DLD1 (cell line): ENCODE results near the gene UNC5B.

Source experiments
- in situ Hi-C: cut with HindIII; loops from 2 replicates; pipeline ENCODE4 v1.10.0; 2017; ENCODE audit warnings: low sequenced_read_pairs

Gene UNC5B

DNA sequence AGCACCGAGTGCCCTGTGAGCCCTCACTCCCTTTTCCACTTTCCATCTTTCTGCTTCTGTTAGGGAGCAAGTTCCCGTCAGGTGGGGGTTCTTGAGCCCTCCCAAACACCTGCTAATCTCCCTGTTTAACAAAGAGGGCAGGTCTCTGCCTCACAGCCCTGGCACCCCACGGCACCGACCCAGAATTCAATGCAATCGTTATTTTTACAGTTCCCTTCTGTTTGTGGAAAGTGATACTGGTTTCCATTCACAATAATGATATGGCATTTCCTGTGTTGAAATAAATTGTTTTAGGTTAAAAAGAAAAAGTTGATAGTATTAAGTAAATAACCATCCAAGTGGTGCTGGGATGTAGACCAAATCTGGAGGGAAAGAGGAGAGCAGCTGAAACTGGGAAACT lies 67.8 kb downstream of the UNC5B start:
- in situ Hi-C loops = no loop called here

DNA sequence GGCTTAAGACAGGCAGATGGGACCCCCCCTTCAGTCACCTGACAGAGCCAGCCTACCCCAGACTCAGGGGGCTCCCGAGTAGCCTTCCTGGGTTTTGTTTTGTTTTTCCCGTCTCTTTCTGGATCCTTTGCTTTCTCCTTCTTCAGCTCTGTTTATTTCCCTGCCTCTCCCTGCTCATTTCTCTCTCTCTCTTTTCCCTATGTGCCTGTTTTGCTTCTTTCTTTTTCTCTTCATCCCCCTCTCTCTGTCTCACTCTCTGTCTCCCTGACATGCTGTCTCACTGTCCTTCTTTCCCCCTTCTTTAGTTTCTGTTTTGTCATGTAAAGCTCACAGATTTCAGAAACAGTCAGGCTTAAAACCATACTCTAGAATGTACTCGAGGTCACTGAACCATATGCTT lies 68.5 kb downstream of the UNC5B start:
- in situ Hi-C loops = no loop called here

DNA sequence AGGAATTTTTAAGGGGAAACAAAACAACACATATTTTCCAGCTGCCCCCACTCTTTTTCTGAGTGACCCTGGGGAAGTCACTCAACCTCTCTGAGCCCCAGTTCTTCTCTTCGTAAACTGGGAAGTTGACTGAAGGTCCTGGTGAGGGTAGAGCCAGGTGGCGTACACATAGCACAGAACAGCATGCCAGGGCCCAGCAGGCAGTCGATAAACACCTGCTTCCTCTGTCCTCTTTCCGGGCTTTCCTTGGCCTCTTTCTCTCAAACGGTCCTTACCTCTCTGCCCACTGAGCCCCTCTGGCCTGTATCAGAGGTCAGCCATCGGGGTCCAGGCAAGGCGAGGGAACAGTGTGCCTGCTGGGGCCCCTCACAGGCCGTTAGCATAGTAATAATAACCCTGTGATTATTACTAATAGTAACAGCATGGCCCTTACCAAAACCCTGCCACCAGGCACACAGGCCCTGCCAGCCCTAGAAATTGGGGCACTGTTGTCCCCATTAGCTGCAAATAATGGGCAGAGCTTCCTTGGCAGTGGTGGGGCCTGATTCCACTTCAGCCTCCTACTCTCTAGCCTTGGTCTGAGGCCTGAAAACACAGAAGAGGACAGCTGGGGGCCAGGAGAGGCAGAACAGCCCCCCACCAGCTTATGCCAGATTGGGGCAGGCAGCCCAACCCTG lies 69.4 kb downstream of the UNC5B start:
- in situ Hi-C loops = no loop called here

DNA sequence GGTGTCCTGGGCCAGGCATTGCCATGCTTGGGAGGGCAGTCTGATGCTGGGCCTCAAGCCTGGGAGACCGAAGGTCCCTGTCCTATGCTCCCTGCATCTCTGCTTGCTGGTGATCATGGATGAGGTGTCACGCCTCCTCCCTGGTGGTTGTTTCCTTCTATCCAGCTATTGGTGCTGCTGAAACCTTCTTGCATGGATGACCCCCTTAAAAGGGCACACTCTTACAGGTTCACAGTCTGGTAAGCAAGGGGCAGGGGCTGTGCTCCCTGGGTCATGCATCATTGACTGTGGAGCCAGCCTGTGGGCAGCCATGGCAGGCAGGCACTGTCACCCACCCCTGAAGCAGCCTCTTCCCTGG lies 69.9 kb downstream of the UNC5B start:
- in situ Hi-C loops = no loop called here

DNA sequence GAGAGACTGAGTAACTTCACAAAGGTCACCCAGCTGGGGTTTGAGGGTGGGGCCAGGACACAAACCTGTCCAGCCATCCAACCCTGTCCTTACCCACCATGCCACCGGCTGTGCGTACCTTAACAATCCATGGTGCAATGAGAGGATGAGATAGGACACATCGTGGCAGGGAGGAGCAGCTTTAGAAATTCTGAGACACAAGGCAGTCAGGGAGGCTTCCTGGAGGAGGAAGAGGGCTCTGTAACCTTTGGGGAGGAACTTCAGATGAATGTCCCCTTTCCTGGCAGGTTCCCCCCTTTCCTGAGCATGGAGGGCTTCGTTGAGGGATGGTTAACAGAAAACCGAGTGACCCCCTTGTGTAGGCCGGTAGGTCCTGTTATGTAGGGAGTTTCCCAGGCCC lies 71.0 kb downstream of the UNC5B start:
- in situ Hi-C loops = no loop called here

DNA sequence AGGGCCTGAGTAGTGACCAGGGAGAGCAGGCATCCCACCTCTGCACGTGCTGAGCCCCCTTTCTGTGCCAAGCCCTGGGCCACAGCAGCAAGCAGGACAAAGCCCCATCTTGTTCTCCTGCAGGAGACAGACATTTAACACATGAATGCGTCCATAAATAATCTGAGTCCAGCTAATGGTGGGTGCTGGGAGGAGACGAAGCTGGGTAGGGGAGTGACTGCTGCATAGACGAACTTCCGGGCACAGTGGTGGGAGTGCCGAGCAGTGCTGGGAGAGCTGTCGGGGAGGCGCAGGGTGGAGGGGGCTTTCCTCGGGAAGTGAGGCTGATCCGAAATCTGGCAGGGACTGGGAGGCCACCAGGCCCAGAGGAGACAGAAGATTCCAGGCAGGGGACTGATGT lies 71.5 kb downstream of the UNC5B start:
- in situ Hi-C loops = no loop called here

DNA sequence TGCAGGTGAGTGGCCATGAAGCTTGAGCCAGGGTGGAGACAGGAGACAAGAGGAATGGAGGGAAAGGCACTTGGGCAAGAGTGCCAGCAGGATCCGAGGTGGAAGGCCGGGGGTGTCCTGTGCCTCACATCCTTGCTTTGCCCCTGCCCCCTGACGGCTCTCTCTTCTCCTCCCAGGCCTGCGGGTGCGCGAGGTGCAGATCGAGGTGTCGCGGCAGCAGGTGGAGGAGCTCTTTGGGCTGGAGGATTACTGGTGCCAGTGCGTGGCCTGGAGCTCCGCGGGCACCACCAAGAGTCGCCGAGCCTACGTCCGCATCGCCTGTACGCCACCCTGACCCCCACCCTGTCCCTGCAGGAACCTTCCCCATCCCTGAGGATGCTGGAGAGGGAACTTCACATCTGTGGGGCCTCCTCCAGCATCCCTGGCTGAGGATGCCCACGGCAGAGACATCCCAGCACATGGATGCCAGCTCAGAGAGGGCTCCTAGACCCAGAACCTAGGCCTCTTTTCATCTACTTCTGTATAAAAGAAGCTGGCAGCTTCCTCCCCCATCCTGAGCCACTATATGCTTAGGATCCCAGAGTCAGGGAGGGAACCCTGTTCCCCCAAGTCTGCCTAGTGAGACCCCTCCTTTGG lies 72.3 kb downstream of the UNC5B start:
- in situ Hi-C loops = no loop called here

DNA sequence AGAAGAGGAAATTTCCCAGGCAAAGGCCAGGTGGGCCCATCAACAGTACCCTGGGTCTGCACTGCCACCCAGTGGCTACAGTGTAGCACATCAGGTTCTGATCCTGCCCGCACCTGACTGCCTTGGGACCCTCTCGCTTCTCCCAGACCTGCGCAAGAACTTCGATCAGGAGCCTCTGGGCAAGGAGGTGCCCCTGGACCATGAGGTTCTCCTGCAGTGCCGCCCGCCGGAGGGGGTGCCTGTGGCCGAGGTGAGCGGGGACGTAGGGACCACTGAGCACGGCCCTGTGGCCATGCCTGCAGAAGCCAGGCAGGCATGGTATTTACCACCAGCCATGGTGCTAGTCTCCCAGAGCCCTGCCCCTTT lies 72.8 kb downstream of the UNC5B start:
- in situ Hi-C loops = no loop called here

DNA sequence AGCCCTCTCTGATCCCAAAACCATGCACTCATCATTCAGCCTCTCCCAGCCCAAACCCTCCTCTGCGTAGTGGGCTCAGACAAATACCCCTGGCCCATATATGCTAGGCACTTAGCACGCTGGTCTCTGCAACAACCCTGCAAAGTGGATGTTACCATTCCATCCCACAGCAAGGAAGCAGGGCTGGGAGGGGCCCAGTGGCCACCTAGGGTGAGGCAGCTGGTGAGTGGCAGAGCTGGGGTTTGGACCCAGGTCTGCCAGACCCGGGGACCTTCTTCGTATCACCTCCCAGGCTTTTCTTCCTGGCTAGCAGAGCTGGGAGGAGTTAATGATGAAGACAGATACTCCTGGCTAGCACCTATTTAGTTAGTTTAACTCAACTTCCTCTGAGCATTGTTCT lies 73.6 kb downstream of the UNC5B start:
- in situ Hi-C loops = no loop called here

DNA sequence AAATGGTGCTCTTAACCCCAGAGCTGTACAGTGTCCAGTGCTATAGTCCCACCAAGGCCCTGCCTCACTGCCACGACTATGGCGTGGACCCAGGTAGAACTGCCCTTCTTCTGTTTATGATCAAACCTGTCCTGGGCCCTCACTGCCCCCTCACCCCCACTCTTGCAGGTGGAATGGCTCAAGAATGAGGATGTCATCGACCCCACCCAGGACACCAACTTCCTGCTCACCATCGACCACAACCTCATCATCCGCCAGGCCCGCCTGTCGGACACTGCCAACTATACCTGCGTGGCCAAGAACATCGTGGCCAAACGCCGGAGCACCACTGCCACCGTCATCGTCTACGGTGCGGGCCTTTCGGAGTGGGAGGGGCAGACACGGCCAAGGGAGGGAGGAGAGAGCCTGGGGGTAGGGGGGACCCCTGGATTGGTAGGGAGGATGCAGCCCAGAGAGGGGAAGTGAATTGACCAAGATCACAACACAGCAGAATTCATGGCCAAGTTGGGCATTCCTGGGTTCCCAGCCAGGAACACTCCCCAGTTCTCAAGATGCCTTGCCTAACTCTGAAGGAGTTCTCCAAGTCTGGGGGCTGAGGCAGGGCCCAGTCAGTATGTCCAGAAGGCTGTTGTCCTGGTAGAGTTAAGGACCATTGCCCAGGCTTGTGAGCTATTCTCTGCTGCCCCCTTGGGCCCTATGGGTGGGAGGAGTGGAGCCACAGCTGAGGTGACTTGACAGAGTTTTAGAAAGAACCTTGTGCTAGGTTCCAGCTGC lies 74.3 kb downstream of the UNC5B start:
- in situ Hi-C loops = no loop called here

DNA sequence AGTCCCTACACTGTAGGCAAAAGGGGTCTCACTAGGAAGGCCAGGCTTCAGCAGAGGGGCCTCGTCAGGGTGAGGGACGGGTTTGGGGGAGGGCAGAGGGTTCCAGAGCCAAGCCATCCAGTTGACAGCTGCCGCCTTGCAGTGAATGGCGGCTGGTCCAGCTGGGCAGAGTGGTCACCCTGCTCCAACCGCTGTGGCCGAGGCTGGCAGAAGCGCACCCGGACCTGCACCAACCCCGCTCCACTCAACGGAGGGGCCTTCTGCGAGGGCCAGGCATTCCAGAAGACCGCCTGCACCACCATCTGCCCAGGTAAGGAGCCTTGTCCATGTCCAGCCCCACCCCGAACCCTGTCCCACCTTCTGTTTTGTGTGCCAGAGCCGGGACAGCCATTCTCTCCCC lies 75.1 kb downstream of the UNC5B start:
- in situ Hi-C loops = no loop called here

DNA sequence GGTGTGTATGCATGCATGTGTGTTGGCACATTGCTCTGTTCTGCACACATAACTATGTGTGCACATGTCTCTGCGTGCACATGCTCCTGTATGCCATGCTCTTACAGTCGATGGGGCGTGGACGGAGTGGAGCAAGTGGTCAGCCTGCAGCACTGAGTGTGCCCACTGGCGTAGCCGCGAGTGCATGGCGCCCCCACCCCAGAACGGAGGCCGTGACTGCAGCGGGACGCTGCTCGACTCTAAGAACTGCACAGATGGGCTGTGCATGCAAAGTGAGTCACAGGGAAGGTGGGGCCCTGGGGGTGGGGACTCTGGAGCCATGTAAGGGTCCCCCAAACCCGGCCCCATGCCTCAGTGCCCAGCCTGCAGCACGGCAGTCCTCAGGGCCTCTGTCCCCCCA lies 76.1 kb downstream of the UNC5B start:
- in situ Hi-C loops = no loop called here

DNA sequence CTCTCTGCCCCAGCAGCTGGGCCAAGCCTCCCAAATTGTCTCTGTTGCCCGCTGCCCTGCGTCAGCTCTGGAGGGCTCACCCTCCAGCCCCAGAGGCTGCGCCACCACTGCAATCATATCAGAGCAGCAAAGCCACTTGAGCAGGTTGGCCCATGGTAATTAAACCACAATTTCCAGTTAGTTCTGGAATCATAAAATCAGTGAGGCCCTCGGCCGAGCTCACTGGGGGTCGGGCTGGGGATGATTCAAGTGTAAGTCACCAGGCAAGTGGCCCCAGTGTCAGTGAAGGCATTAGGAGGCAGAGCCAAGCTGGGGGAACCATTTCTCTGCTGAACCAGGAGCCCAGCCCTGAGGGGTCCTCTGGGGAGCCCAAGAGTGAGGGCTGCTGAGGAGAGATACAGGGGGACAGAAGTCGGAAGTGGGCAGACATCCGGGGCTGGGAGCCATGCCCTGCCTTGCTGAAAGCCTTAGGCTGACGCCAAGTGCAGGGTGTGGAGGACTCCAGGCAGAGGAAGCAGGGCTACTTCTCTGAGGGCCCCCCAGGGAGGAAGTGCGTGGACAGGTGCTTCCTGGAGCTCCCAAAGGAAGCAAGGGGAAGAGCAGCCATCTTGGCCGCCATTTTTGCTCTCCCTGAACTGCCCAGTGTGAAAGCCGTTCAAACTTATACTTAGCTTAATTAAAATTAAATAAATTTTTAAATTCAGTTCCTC lies 77.2 kb downstream of the UNC5B start:
- in situ Hi-C loops = no loop called here

DNA sequence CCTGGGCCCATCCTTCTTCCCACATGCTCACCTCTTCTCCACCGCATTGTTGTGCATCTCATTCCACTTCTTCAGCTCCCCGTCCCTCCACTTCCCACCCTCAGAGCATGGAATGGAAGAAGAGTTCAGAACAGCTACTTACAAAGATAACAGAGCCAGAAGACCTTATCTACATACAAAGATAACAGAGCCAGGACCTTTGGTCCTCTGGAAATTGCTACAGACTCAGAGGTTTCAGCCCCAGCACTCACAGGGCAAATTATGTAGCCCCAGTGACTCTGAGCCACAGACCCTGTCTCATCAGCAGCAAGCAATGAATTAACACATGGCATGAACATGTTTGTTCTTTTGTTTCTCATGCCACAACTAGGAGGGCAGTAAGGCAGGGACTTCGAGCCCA lies 78.0 kb downstream of the UNC5B start:
- in situ Hi-C loops = no loop called here

DNA sequence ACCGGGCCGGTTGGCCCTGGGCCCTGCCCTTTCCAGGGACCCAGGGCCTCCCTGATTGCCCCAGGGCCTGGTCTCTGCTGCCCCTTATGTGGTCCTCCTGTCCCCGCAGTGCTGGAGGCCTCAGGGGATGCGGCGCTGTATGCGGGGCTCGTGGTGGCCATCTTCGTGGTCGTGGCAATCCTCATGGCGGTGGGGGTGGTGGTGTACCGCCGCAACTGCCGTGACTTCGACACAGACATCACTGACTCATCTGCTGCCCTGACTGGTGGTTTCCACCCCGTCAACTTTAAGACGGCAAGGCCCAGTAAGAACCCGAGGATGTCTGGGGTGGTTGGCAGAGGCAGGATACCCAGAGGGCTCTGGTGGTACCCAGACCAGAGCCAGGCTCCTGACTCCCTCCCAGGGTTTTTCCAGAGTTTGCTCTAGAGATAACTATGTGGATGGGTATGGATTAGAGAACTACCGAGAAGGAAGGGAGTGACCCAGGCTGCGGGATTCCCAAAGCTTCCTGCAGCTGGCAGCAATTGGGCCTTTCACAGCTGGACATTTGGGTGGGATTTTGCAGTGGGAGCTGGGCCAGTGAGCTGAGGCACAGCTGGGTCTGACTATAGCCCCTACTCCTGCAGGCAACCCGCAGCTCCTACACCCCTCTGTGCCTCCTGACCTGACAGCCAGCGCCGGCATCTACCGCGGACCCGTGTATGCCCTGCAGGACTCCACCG lies 78.6 kb downstream of the UNC5B start:
- in situ Hi-C loops = no loop called here

DNA sequence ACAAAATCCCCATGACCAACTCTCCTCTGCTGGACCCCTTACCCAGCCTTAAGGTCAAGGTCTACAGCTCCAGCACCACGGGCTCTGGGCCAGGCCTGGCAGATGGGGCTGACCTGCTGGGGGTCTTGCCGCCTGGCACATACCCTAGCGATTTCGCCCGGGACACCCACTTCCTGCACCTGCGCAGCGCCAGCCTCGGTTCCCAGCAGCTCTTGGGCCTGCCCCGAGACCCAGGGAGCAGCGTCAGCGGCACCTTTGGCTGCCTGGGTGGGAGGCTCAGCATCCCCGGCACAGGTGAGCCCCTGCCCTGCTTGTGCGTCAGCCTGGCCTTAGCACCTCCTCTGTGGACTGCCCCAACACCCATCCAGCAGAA lies 79.1 kb downstream of the UNC5B start:
- in situ Hi-C loops = no loop called here

DNA sequence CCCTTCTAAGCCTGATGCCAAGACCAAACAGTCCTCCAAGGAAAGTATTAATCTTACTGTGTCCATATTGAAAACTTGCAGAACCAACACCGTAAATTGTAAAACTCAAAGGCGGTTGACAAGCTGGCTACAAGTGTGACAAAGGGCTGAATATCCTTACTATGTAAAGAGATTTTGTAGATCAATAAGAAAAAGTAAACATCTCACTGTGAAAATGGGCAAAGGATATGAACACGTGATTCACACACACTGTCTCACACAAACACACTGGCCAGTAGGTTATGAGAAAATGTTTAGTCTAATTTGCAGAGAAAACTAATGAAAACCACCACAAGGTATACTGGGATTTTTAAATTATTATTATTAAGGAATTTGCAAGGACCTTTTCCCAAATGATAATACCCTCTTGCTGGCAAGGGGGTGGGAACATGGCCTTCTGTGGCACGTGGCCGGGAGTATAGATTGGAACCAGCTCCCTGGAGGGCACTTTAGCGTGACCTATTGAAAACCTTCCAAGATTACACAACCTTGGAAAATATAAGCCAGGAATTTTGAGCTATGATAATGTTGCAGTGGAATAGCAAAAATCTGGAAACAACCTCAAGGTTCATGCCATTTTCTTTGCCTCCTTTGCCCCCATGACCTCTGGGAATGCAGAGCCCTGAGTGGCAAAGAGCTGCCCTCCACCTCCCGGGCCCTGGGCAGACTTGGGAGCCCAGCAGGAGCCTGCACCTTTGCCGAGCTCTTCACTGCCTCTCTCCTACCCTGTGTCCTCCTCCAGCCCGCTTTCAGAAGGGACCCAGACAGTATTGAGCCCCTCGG lies 80.5 kb downstream of the UNC5B start:
- in situ Hi-C loops = no loop called here

DNA sequence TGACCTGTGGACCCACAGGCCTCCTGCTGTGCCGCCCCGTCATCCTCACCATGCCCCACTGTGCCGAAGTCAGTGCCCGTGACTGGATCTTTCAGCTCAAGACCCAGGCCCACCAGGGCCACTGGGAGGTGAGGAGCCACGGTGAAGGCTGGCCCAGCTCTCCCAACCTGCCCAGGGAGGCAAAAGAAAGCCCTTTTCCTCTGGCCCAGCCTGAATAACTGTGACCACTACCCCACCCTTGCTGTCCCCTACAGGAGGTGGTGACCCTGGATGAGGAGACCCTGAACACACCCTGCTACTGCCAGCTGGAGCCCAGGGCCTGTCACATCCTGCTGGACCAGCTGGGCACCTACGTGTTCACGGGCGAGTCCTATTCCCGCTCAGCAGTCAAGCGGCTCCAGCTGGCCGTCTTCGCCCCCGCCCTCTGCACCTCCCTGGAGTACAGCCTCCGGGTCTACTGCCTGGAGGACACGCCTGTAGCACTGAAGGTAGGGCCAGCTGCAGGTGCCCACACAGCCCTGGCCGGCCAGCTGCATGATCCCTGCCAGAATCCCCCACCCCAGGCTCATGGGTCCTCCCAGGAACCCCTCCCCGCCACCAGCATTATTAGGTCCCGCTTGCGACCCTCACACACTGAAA lies 81.2 kb downstream of the UNC5B start:
- in situ Hi-C loops = no loop called here

DNA sequence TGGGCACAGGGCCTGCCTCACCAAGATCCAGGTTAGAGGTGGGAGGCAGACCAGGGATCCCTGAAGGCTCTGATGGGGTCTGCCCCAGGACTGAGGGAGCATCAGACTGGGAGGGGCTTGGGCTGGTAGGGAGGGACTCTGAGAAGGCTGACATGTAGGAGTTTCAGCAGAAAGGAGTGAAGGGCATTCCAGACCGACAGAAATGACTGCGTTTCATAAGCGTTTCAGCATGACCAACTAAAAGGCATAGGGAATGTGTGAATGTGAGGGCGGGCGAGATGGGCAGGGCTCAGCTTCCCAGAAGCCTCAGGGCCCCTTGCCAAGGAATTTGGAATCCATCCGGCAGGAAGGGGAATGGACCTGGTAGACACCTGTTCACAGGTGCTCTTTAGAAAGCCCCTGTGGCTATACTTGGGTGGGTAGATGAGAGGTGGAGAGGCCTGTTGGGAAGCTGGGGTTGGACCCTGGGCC lies 81.8 kb downstream of the UNC5B start:
- in situ Hi-C loops = no loop called here

DNA sequence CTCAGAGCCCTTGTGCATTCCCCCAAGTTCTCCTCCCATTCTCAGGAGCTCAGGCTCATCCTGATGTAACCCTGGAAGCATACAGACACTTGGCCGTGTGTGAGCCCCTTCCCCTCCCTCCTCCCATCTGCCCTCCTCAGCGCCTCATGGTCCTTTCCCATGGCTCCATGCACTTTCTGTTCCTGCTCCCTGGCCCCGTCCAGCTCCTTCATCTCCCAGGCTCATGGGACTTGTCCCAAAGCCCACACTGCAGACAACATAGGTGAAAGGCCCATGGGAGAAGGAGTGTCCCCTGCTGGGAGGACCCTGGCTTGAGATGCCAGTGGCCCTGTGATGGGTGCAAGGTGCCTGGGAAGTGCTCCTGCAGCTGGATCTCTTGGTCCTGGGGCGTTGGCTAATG lies 82.5 kb downstream of the UNC5B start:
- in situ Hi-C loops = no loop called here
